Mucosa of rectum (tissue), 2 donors: Measurements from ENCODE around the gene TMEM129.
"Not testable (repeated sequence)": the region's sequence is repeated elsewhere in the genome, so short reads cannot be mapped to it uniquely, and the experiment has no call there.

Experiments
- H3K27ac ChIP-seq, 2 donors: one replicate each; pipeline ENCODE4 v1.7.0; 2013; ENCODE audit warnings: inconsistent platforms in 2 of 2, low read depth in 2 of 2, low read length in 2 of 2
- H3K27me3 ChIP-seq, 2 donors: one replicate each; pipeline ENCODE4 v1.7.0; 2013; ENCODE audit warnings: low read length in 2 of 2; ENCODE audit not compliant: control insufficient read depth in 2 of 2, insufficient read depth in 2 of 2
- H3K36me3 ChIP-seq, 2 donors: one replicate each; pipeline ENCODE4 v1.7.0; 2013; ENCODE audit warnings: low read length in 2 of 2; ENCODE audit not compliant: control insufficient read depth in 2 of 2, insufficient read depth in 2 of 2
- H3K4me1 ChIP-seq, 2 donors: one replicate each; pipeline ENCODE4 v1.7.0; 2013; ENCODE audit warnings: low read length in 2 of 2, mild to moderate bottlenecking in 1 of 2; ENCODE audit not compliant: control insufficient read depth in 2 of 2, insufficient read depth in 2 of 2
- H3K4me3 ChIP-seq, 2 donors: one replicate each; pipeline ENCODE4 v1.7.0; 2013; ENCODE audit warnings: low read length in 2 of 2
- H3K9ac ChIP-seq, 2 donors: one replicate each; pipeline ENCODE4 v1.7.0; 2013; ENCODE audit warnings: low read length in 2 of 2, low read depth in 1 of 2, mild to moderate bottlenecking in 1 of 2
- H3K9me3 ChIP-seq, 2 donors: one replicate each; pipeline ENCODE4 v1.7.0; 2013; ENCODE audit warnings: low read length in 2 of 2; ENCODE audit not compliant: control insufficient read depth in 2 of 2
- donor health status: healthy.
- donor health status: Normal muscosa, but diverticular disease.

Gene TMEM129

GRCh38 chr4:1683736-1684505 lies 37.2 kb downstream of the TMEM129 start, which contains the start of gene FAM53A:
Gene FAM53A (minus strand): TSS chr4:1684313. CDS start chr4:1668741, 15,572 bp downstream.
- Histone ChIP-seq H3K4me3 (peak within 1 kb of the TSS; percentile 70 to 71), H3K36me3 (no peaks in the 10 kb centered on the region), H3K27me3 (no peaks in the 10 kb centered on the region), H3K9me3 (no peaks in the 10 kb centered on the region), H3K4me1 (peaks cover 7 to 12% of the 10 kb centered on the region in 2 donors), H3K9ac (peak within 1 kb of the TSS; percentile 63 to 79), H3K27ac (peak within 1 kb of the TSS; percentile 56 to 63)

GRCh38 chr4:1683261-1683735 lies 37.8 kb downstream of the TMEM129 start:
- Histone ChIP-seq H3K4me3 (peak overlapping the region; percentile 61 to 70), H3K9me3 (no peaks in the 10 kb centered on the region), H3K4me1 (peaks cover 7 to 12% of the 10 kb centered on the region in 2 donors), H3K27ac (peak overlapping the region; percentile 56 to 63), H3K9ac (peak overlapping the region in 1 of 2 donors; percentile 64), H3K27me3 (no peaks in the 10 kb centered on the region), H3K36me3 (no peaks in the 10 kb centered on the region)

GRCh38 chr4:1682860-1683259 lies 38.3 kb downstream of the TMEM129 start:
- Histone ChIP-seq H3K4me3 (peak overlapping the region; percentile 61 to 70), H3K9ac (no peak overlapping the region), H3K36me3 (no peaks in the 10 kb centered on the region), H3K9me3 (no peaks in the 10 kb centered on the region), H3K27ac (no peak overlapping the region), H3K27me3 (no peaks in the 10 kb centered on the region), H3K4me1 (peaks cover 7 to 12% of the 10 kb centered on the region in 2 donors)

GRCh38 chr4:1678244-1678643 lies 42.9 kb downstream of the TMEM129 start:
- no peak overlapping the region for H3K27ac ChIP-seq
- no peaks in the 10 kb centered on the region for H3K9me3 ChIP-seq
- no peaks in the 10 kb centered on the region for H3K36me3 ChIP-seq
- H3K9ac ChIP-seq: no peak overlapping the region
- no peak overlapping the region for H3K4me3 ChIP-seq
- no peaks in the 10 kb centered on the region for H3K27me3 ChIP-seq
- H3K4me1 ChIP-seq: no peaks in the 10 kb centered on the region

- no peak overlapping the region for H3K4me3 ChIP-seq
- H3K9ac ChIP-seq: no peak overlapping the region
- no peaks in the 10 kb centered on the region for H3K4me1 ChIP-seq
- no peak overlapping the region for H3K27ac ChIP-seq
- H3K36me3 ChIP-seq: no peaks in the 10 kb centered on the region
- H3K27me3 ChIP-seq: no peaks in the 10 kb centered on the region
- no peaks in the 10 kb centered on the region for H3K9me3 ChIP-seq
These were observed 44.3 kb downstream of the TMEM129 start for GRCh38 chr4:1676605-1677525.

GRCh38 chr4:1675802-1676137 lies 45.4 kb downstream of the TMEM129 start:
- no peak overlapping the region for H3K9ac ChIP-seq
- no peak overlapping the region for H3K27ac ChIP-seq
- H3K9me3 ChIP-seq: no peaks in the 10 kb centered on the region
- no peaks in the 10 kb centered on the region for H3K4me1 ChIP-seq
- H3K36me3 ChIP-seq: no peaks in the 10 kb centered on the region
- no peaks in the 10 kb centered on the region for H3K27me3 ChIP-seq
- H3K4me3 ChIP-seq: no peak overlapping the region

GRCh38 chr4:1675136-1675801 lies 45.9 kb downstream of the TMEM129 start:
- Histone ChIP-seq H3K4me1 (no peaks in the 10 kb centered on the region), H3K9me3 (no peaks in the 10 kb centered on the region), H3K27me3 (no peaks in the 10 kb centered on the region), H3K4me3 (no peak overlapping the region), H3K9ac (no peak overlapping the region), H3K27ac (no peak overlapping the region), H3K36me3 (no peaks in the 10 kb centered on the region)

- Histone ChIP-seq H3K9ac (no peak overlapping the region), H3K27me3 (no peaks in the 10 kb centered on the region), H3K9me3 (no peaks in the 10 kb centered on the region), H3K4me3 (no peak overlapping the region), H3K27ac (no peak overlapping the region), H3K4me1 (no peaks in the 10 kb centered on the region), H3K36me3 (no peaks in the 10 kb centered on the region)
These were observed 46.4 kb downstream of the TMEM129 start for GRCh38 chr4:1674682-1675081.

- H3K27me3 ChIP-seq: no peaks in the 10 kb centered on the region
- no peak overlapping the region for H3K27ac ChIP-seq
- H3K9me3 ChIP-seq: no peaks in the 10 kb centered on the region
- no peak overlapping the region for H3K9ac ChIP-seq
- H3K4me1 ChIP-seq: no peaks in the 10 kb centered on the region
- H3K4me3 ChIP-seq: no peak overlapping the region
- no peaks in the 10 kb centered on the region for H3K36me3 ChIP-seq
These were observed 47.5 kb downstream of the TMEM129 start for GRCh38 chr4:1673671-1674070.

GRCh38 chr4:1671011-1671410 lies 50.1 kb downstream of the TMEM129 start:
- not testable (repeated sequence) for H3K4me3 ChIP-seq, H3K27ac ChIP-seq, H3K27me3 ChIP-seq, H3K9me3 ChIP-seq, H3K4me1 ChIP-seq, H3K36me3 ChIP-seq, H3K9ac ChIP-seq
